Glutamatergic neuron (in vitro differentiated cells): ENCODE results near the gene CLSTN1. TPM values are rescaled to one million over a fixed set of nuclear protein-coding genes. Genes with fewer than 3 reads are reported as not detected.

ENCODE experiments used
- DNase-seq: peaks from one replicate; pipeline ENCODE4 v3.0.0; 2022
- H3K27ac Mint-ChIP-seq: one replicate; pipeline ENCODE4 v1.8.0; 2020; ENCODE audit warnings: mild to moderate bottlenecking, mixed read lengths, inconsistent platforms; ENCODE audit not compliant: unreplicated experiment
- H3K27me3 Mint-ChIP-seq: one replicate; pipeline ENCODE4 v1.8.0; 2020; ENCODE audit warnings: mild to moderate bottlenecking, moderate library complexity, mixed read lengths, inconsistent platforms; ENCODE audit not compliant: unreplicated experiment
- H3K36me3 Mint-ChIP-seq: one replicate; pipeline ENCODE4 v1.8.0; 2020; ENCODE audit warnings: mild to moderate bottlenecking, mixed read lengths, inconsistent platforms; ENCODE audit not compliant: unreplicated experiment
- H3K4me1 Mint-ChIP-seq: one replicate; pipeline ENCODE4 v1.8.0; 2020; ENCODE audit warnings: mild to moderate bottlenecking, low read depth, mixed read lengths, inconsistent platforms; ENCODE audit not compliant: unreplicated experiment
- H3K4me3 Mint-ChIP-seq: one replicate; pipeline ENCODE4 v1.8.0; 2020; ENCODE audit warnings: mild to moderate bottlenecking, mixed read lengths, inconsistent platforms; ENCODE audit not compliant: unreplicated experiment
- H3K9me3 Mint-ChIP-seq: one replicate; pipeline ENCODE4 v1.8.0; 2020; ENCODE audit warnings: mild to moderate bottlenecking, moderate library complexity, mixed read lengths, inconsistent platforms; ENCODE audit not compliant: unreplicated experiment
- CTCF ChIP-seq: fragments of 200-600 bp; sonication (generic); IDR thresholded peaks from one replicate; pipeline ENCODE4 v1.5.0; 2021; ENCODE audit not compliant: partially characterized antibody, unreplicated experiment
- total RNA-seq: library from RNA; stranded (reverse); fragmentation: NEBNext Ultra II Directional; extraction: Animal tissue kit (Norgen Biotek cat#: 25700); gene quantifications from one replicate; pipeline ENCODE4 v1.2.1, GENCODE V29; 2021; ENCODE audit not compliant: unreplicated experiment

CLSTN1 gene
- total RNA-seq, 1 donor from 2014 or later, result 139 TPM

GRCh38 chr1:9710037-9710436 is 113.7 kb downstream of the CLSTN1 start:
- Mint-ChIP-seq H3K9me3 (peaks cover 2% of the 10 kb centered on the region), H3K27ac (no peak overlapping the region), H3K27me3 (no peaks in the 10 kb centered on the region), H3K36me3 (peaks cover 4% of the 10 kb centered on the region), H3K4me3 (no peak overlapping the region), H3K4me1 (no peaks in the 10 kb centered on the region)
- DNase-seq, result no peak
- TF ChIP-seq CTCF, result no peak

GRCh38 chr1:9706178-9706577 is 117.6 kb downstream of the CLSTN1 start:
- Mint-ChIP-seq H3K4me1 (no peaks in the 10 kb centered on the region), H3K27ac (no peak overlapping the region), H3K36me3 (peaks cover 15% of the 10 kb centered on the region), H3K27me3 (no peaks in the 10 kb centered on the region), H3K9me3 (peaks cover 4% of the 10 kb centered on the region), H3K4me3 (no peak overlapping the region)
- no peak for DNase-seq
- no peak for TF ChIP-seq CTCF

DNA sequence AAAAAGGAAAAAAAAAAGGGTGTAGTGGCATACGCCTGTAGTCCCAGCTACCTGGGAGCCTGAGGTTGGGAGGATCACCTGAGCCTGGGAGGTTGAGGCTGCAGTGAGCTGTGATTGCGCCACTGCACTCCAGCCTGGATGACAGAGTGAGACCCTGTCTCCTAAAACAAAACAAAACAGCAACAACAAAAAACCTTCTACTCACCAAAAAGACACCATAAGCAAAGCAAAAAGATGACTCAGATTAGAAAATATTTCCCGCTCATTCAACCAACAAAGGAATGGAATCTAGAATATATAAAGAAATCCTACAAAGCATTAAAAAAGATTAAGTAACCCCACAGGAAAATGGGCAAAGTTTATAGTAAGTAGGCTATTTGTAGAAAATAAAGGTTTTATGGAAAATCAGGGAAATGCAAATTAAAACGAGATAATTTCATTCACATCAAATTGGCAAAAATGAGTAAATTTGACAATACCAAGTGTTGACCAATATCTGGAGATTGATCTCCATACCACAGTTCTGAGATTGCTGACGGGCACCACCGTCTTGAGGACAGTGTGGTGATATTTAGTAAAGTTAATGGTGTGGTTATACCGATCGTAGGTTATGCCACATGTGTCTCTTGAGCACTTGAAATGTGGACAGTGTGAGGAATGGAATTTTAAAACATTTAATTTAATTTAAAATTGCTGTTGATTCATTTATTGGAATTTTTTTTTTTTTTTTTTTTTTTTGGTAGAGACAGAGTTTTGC is 118.2 kb downstream of the CLSTN1 start:
- H3K9me3 Mint-ChIP-seq, result peaks cover 4% of the 10 kb centered on the region
- no peak overlapping the region for H3K27ac Mint-ChIP-seq
- no peaks in the 10 kb centered on the region for H3K27me3 Mint-ChIP-seq
- H3K4me3 Mint-ChIP-seq, result no peak overlapping the region
- peaks cover 15% of the 10 kb centered on the region for H3K36me3 Mint-ChIP-seq
- H3K4me1 Mint-ChIP-seq, result no peaks in the 10 kb centered on the region
- TF ChIP-seq CTCF, result no peak
- no peak for DNase-seq

GRCh38 chr1:9703681-9704080 is 120.1 kb downstream of the CLSTN1 start:
- H3K27ac Mint-ChIP-seq, result no peak overlapping the region
- no peak overlapping the region for H3K4me3 Mint-ChIP-seq
- no peaks in the 10 kb centered on the region for H3K4me1 Mint-ChIP-seq

More at GRCh38 chr1:9703681-9704080, 120.1 kb downstream of the CLSTN1 start:
- no peak for DNase-seq
- H3K9me3 Mint-ChIP-seq, result peaks cover 4% of the 10 kb centered on the region
- TF ChIP-seq CTCF, result no peak
- no peaks in the 10 kb centered on the region for H3K27me3 Mint-ChIP-seq
- H3K36me3 Mint-ChIP-seq, result peaks cover 11% of the 10 kb centered on the region
